H1 (cell line): ENCODE data around the gene CCDC33. TPM values are rescaled to one million over a fixed set of nuclear protein-coding genes. Genes with fewer than 3 reads are reported as not detected.
A peak's percentile ranks its signal among the peaks of the same experiment; 100 is the strongest.

Experiments used
- CTCF ChIA-PET: fragments of 300-600 bp; sonication (Branson Sonifier 250); formaldehyde crosslinking; loops from one replicate; lab custom pipeline; 2021; ENCODE audit not compliant: partially characterized antibody; lab: Charles Lee
- POLR2A ChIA-PET: fragments of 300-600 bp; sonication (Branson Sonifier 250); formaldehyde crosslinking; loops from one replicate; lab custom pipeline; 2021; ENCODE audit warnings: inconsistent platforms; ENCODE audit not compliant: partially characterized antibody; lab: Charles Lee
- DNase-seq, 2 experiments: peaks; one replicate each; pipeline versions ENCODE4 v3.0.0 to v3.0.0-alpha.2; 2010 to 2022; ENCODE audit warnings: low spot score in 2 of 2, low read depth in 1 of 2, mixed read lengths in 1 of 2
- FAIRE-seq: peaks from 2 replicates; lab custom pipeline; 2011; peaks lifted over from hg19 to GRCh38; lab: Jason Lieb, UNC
- H2AFZ ChIP-seq: 2 replicates; pipeline ENCODE4 v1.8.1; 2012; ENCODE audit warnings: low read length, inconsistent platforms
- H2AK5ac ChIP-seq: 2 replicates; pipeline ENCODE4 v1.6.1; 2013; ENCODE audit warnings: low read depth, low read length
- H2BK120ac ChIP-seq: replicated peaks from 2 replicates; pipeline ENCODE3; 2013; ENCODE audit warnings: low read depth, low read length, inconsistent platforms
- H2BK12ac ChIP-seq: 2 replicates; pipeline ENCODE4 v1.6.1; 2013; ENCODE audit warnings: low read depth, low read length
- H2BK15ac ChIP-seq: 2 replicates; pipeline ENCODE4 v1.6.1; 2013; ENCODE audit warnings: low read length
- H2BK20ac ChIP-seq: 2 replicates; pipeline ENCODE4 v1.6.1; 2013; ENCODE audit warnings: low read length
- H2BK5ac ChIP-seq: 2 replicates; pipeline ENCODE4 v1.6.1; 2013; ENCODE audit warnings: low read depth, low read length
- H3K14ac ChIP-seq: 2 replicates; pipeline ENCODE4 v1.6.1; 2013; ENCODE audit warnings: inconsistent platforms; ENCODE audit not compliant: insufficient read length
- H3K18ac ChIP-seq: 2 replicates; pipeline ENCODE4 v1.6.1; 2013; ENCODE audit warnings: low read length; ENCODE audit errors: extremely low read depth
- H3K23ac ChIP-seq: 2 replicates; pipeline ENCODE4 v1.6.1; 2013; ENCODE audit warnings: inconsistent platforms; ENCODE audit not compliant: insufficient read length
- H3K23me2 ChIP-seq: 2 replicates; pipeline ENCODE4 v1.6.1; 2013; ENCODE audit warnings: low read depth, low read length
- H3K27ac ChIP-seq: 2 replicates; pipeline ENCODE4 v1.6.1; 2011; ENCODE audit warnings: low read depth, low read length, inconsistent platforms
- H3K27me3 ChIP-seq, 4 experiments: replicated peaks in 1 of 4; 1 replicate in 1 of 4; 2 replicates in 3 of 4; pipeline versions ENCODE4 v1.6.1 to v1.8.1; 2011 to 2013; ENCODE audit warnings: low read length in 3 of 4, mild to moderate bottlenecking in 3 of 4, inconsistent platforms in 2 of 4, mixed read lengths in 2 of 4, moderate library complexity in 1 of 4; ENCODE audit not compliant: control insufficient read depth in 3 of 4, insufficient read depth in 3 of 4; ENCODE audit errors: extremely low read depth in 1 of 4
- H3K36me3 ChIP-seq, 4 experiments: 2 replicates each; pipeline versions ENCODE4 v1.6.1 to v1.8.1; 2011 to 2013; ENCODE audit warnings: mild to moderate bottlenecking in 4 of 4, low read length in 3 of 4, moderate library complexity in 2 of 4, control low read depth in 1 of 4, inconsistent platforms in 1 of 4; ENCODE audit not compliant: insufficient read depth in 4 of 4, control insufficient read depth in 2 of 4
- H3K4ac ChIP-seq: replicated peaks from 2 replicates; pipeline ENCODE3; 2013; ENCODE audit warnings: low read length, low read depth, mixed read lengths, inconsistent platforms; ENCODE audit not compliant: insufficient read length
- H3K4me1 ChIP-seq, 4 experiments: replicated peaks in 1 of 4; 1 replicate in 1 of 4; 2 replicates in 3 of 4; pipeline versions ENCODE4 v1.6.1 to v1.8.1; 2011 to 2013; ENCODE audit warnings: low read length in 3 of 4, inconsistent platforms in 2 of 4, mixed read lengths in 1 of 4; ENCODE audit not compliant: insufficient read depth in 4 of 4, control insufficient read depth in 3 of 4
- H3K4me2 ChIP-seq, 2 experiments: 2 replicates each; pipeline versions ENCODE4 v1.6.1 to v1.8.1; 2011 to 2013; ENCODE audit warnings: low read depth in 2 of 2, low read length in 2 of 2, control low read depth in 1 of 2, inconsistent platforms in 1 of 2, mild to moderate bottlenecking in 1 of 2; ENCODE audit not compliant: insufficient read depth in 1 of 2
- H3K4me3 ChIP-seq, 4 experiments: fragments of 200-600, 300-600 bp in 1 of 4; sonication (generic), shearing (Covaris generic), sonication (Bioruptor Twin) in 1 of 4; 2 replicates each; pipeline versions ENCODE4 v1.5.1 to v1.8.1; 2011 to 2016; ENCODE audit warnings: low read length in 4 of 4, low read depth in 3 of 4, control low read depth in 2 of 4, inconsistent platforms in 2 of 4, mild to moderate bottlenecking in 2 of 4, mixed read lengths in 1 of 4, moderate library complexity in 1 of 4; ENCODE audit not compliant: insufficient read depth in 2 of 4; ENCODE audit errors: extremely low read depth in 1 of 4
- H3K56ac ChIP-seq: replicated peaks from 2 replicates; pipeline ENCODE3; 2013; ENCODE audit warnings: low read depth, mild to moderate bottlenecking, mixed read lengths, low read length, inconsistent platforms; ENCODE audit not compliant: insufficient read length
- H3K79me1 ChIP-seq: 2 replicates; pipeline ENCODE4 v1.6.1; 2013; ENCODE audit warnings: low read depth, low read length, control low read depth
- H3K79me2 ChIP-seq, 2 experiments: 2 replicates each; pipeline versions ENCODE4 v1.6.1 to v1.8.1; 2012 to 2013; ENCODE audit warnings: low read length in 2 of 2, mild to moderate bottlenecking in 2 of 2, inconsistent platforms in 1 of 2; ENCODE audit not compliant: insufficient read depth in 2 of 2, control insufficient read depth in 1 of 2
- H3K9ac ChIP-seq, 4 experiments: replicated peaks in 1 of 4; 1 replicate in 1 of 4; 2 replicates in 3 of 4; pipeline versions ENCODE4 v1.6.1 to v1.8.1; 2011 to 2013; ENCODE audit warnings: low read depth in 3 of 4, low read length in 3 of 4, control low read depth in 2 of 4, mild to moderate bottlenecking in 2 of 4, moderate library complexity in 2 of 4, inconsistent platforms in 1 of 4; ENCODE audit errors: extremely low read depth in 1 of 4
- H3K9me3 ChIP-seq, 2 experiments: 2 replicates each; pipeline versions ENCODE4 v1.6.1 to v1.8.1; 2012 to 2013; ENCODE audit warnings: mild to moderate bottlenecking in 2 of 2, moderate library complexity in 2 of 2, control low read depth in 1 of 2, inconsistent platforms in 1 of 2, low read depth in 1 of 2, low read length in 1 of 2, mixed read lengths in 1 of 2; ENCODE audit not compliant: insufficient read depth in 2 of 2
- H4K20me1 ChIP-seq, 2 experiments: replicated peaks in 1 of 2; 2 replicates each; pipeline versions ENCODE3 to v1.8.1; 2011 to 2013; ENCODE audit warnings: inconsistent platforms in 2 of 2, low read length in 2 of 2, mild to moderate bottlenecking in 1 of 2; ENCODE audit not compliant: insufficient read depth in 2 of 2, control insufficient read depth in 1 of 2
- H4K5ac ChIP-seq: 2 replicates; pipeline ENCODE4 v1.6.1; 2013; ENCODE audit warnings: low read length, low read depth, mixed read lengths, inconsistent platforms; ENCODE audit not compliant: insufficient read length
- H4K8ac ChIP-seq: 2 replicates; pipeline ENCODE4 v1.8.0; 2013; ENCODE audit warnings: mild to moderate bottlenecking, moderate library complexity, low read length, inconsistent platforms; ENCODE audit not compliant: insufficient read depth; ENCODE audit errors: extremely low read depth
- H4K91ac ChIP-seq: replicated peaks from 2 replicates; pipeline ENCODE3; 2013; ENCODE audit warnings: low read length, mixed read lengths, inconsistent platforms; ENCODE audit not compliant: insufficient read length
- CHD1 ChIP-seq: IDR thresholded peaks from 2 replicates; pipeline ENCODE4 v1.6.1; 2012; ENCODE audit warnings: low read depth, low read length, improper control_type of control experiment
- FOSL1 ChIP-seq: IDR thresholded peaks from 2 replicates; pipeline ENCODE4 v1.6.1; 2011; ENCODE audit warnings: mild to moderate bottlenecking, low read depth, low read length, moderate library complexity; ENCODE audit not compliant: insufficient read depth
- GTF2F1 ChIP-seq: IDR thresholded peaks from 2 replicates; pipeline ENCODE4 v1.6.1; 2012; ENCODE audit warnings: low read depth, low read length, improper control_type of control experiment, borderline replicate concordance
- KDM4A ChIP-seq: IDR thresholded peaks from one replicate; pipeline ENCODE4 v1.7.1; 2012; ENCODE audit warnings: low read depth, mild to moderate bottlenecking, moderate library complexity, low read length, inconsistent platforms; ENCODE audit not compliant: severe bottlenecking
- SAP30 ChIP-seq: fragments of 300-600 bp; sonication (generic); IDR thresholded peaks from 2 replicates; pipeline ENCODE4 v1.7.1; 2012; ENCODE audit warnings: low read length, moderate library complexity, mild to moderate bottlenecking, inconsistent platforms; ENCODE audit not compliant: insufficient read depth, insufficient replicate concordance
- SIN3A ChIP-seq, 2 experiments: IDR thresholded peaks in 1 of 2; conservative IDR thresholded peaks in 1 of 2; 2 replicates each; pipeline ENCODE4 v1.6.1; 2011 to 2012; ENCODE audit warnings: low read length in 2 of 2, improper control_type of control experiment in 1 of 2, low read depth in 1 of 2, mild to moderate bottlenecking in 1 of 2
- SRF ChIP-seq: IDR thresholded peaks from 2 replicates; pipeline ENCODE4 v1.6.1; 2011; ENCODE audit warnings: mild to moderate bottlenecking, low read depth, low read length, moderate library complexity
- USF2 ChIP-seq: IDR thresholded peaks from 2 replicates; pipeline ENCODE4 v1.6.1; 2011; ENCODE audit warnings: low read length, improper control_type of control experiment
- YY1 ChIP-seq: IDR thresholded peaks from 2 replicates; pipeline ENCODE4 v1.6.1; 2011; ENCODE audit warnings: low read depth, mild to moderate bottlenecking, low read length
- WGBS, 2 experiments: shearing (Covaris generic) in 1 of 2; methylation state at CpG; one replicate each; pipeline versions ENCODE4 v1.1.6 to v1.1.7; 2013 to 2015; ENCODE audit warnings: low lambda C conversion rate in 2 of 2, mixed read lengths in 2 of 2, inconsistent platforms in 1 of 2, low coverage in 1 of 2, missing lambda C conversion rate in 1 of 2; ENCODE audit not compliant: insufficient replicate concordance in 2 of 2, insufficient coverage in 1 of 2, insufficient read length in 1 of 2; ENCODE audit errors: extremely low coverage in 1 of 2, missing lambda C conversion rate in 1 of 2; 5-methylcytosine and 5-hydroxymethylcytosine counted together
- long read RNA-seq, 2 experiments: library from RNA in 1 of 2; library from capped mRNA in 1 of 2; stranded (forward); transcript quantifications; one replicate each; pipeline ENCODE4 v2.0.0, GENCODE V29; 2021; ENCODE audit warnings: inconsistent platforms in 1 of 2
- polyA minus RNA-seq, 3 experiments: library from RNA; depleted of rRNA, polyadenylated mRNA; stranded (reverse); fragments of >200 nt; gene quantifications; 1 replicate in 2 of 3; 2 replicates in 1 of 3; pipeline ENCODE4 v1.2.3, GENCODE V29; 2011
- polyA plus RNA-seq, 7 experiments: library from polyadenylated mRNA; depleted of rRNA in 3 of 7; stranded (reverse) in 5 of 7; unstranded in 2 of 7; fragments of >200 nt in 5 of 7; fragments of 200-250 nt in 2 of 7; gene quantifications; 1 replicate in 5 of 7; 2 replicates in 1 of 7; 4 replicates in 1 of 7; pipeline versions ENCODE4 v1.2.1 to v1.2.3, GENCODE V29; 2011 to 2013; ENCODE audit warnings: missing spikeins in 2 of 7, mixed read lengths in 2 of 7
- total RNA-seq: library from RNA; stranded (reverse); fragmentation: NEBNext Ultra II Directional; extraction: Animal tissue kit (Norgen Biotek cat#: 25700); gene quantifications from 2 replicates; pipeline ENCODE4 v1.2.1, GENCODE V29; 2021

Gene CCDC33
- 1.0 and 2.0 TPM in 2 replicates for total RNA-seq
- polyA plus RNA-seq (2011; rRNA removed), result 2.7 and 3.3 TPM in 2 replicates
- polyA plus RNA-seq (2011; cell fraction: cytosol; rRNA removed), result 4.3 TPM
- polyA plus RNA-seq (2011; cell fraction: nucleus; rRNA removed), result 3.7 TPM
- 2.1 to 3.9 TPM (median 3.0 TPM) in 4 replicates for polyA plus RNA-seq (2012, experiment 1 of 2)
- 1.3 TPM for polyA plus RNA-seq (2012, experiment 2 of 2)
- polyA plus RNA-seq (2013, experiment 1 of 2), result 2.0 TPM
- polyA plus RNA-seq (2013, experiment 2 of 2), result 1.5 TPM
- polyA minus RNA-seq (2011; rRNA and poly(A)+ RNA removed), result 0.61 and 2.4 TPM in 2 replicates
- 3.3 TPM for polyA minus RNA-seq (2011; cell fraction: cytosol; rRNA and poly(A)+ RNA removed)
- polyA minus RNA-seq (2011; cell fraction: nucleus; rRNA and poly(A)+ RNA removed), result 11.1 TPM
- long read RNA-seq, experiment 1, partial matches to known transcripts, result 1 of 1 reads
- long read RNA-seq, experiment 1, other reads (novel, unspliced or antisense), result 0 of 1 reads
- long read RNA-seq, experiment 2, partial matches to known transcripts, result 0 of 3 reads
- long read RNA-seq, experiment 2, other reads (novel, unspliced or antisense), result 3 of 3 reads

GRCh38 chr15:74235962-74236361 lies at the start of gene CCDC33:
TSS of gene CCDC33 (plus strand) at chr15:74236326. CDS start at chr15:74236720, 394 bp downstream.
- no peak for DNase-seq
- no peak within 1 kb of the TSS for H3K56ac ChIP-seq
- no peak within 1 kb of the TSS for H4K8ac ChIP-seq
- peaks cover 0 to 9% (median 5%) of the 10 kb centered on the region in 4 experiments; a peak in 3 of 7 replicates for H3K27me3 ChIP-seq
- no peaks in the 10 kb centered on the region for H4K20me1 ChIP-seq
- no peak within 1 kb of the TSS for H3K18ac ChIP-seq
- H2BK120ac ChIP-seq, result no peak within 1 kb of the TSS
- no peak within 1 kb of the TSS for H3K14ac ChIP-seq
- H3K9me3 ChIP-seq, result no peaks in the 10 kb centered on the region
- no peak within 1 kb of the TSS for H2BK20ac ChIP-seq
- no peak within 1 kb of the TSS; the same call in none of the 2 replicates for H2BK15ac ChIP-seq
- no peaks in the 10 kb centered on the region for H3K36me3 ChIP-seq
- H3K23me2 ChIP-seq, result 0 out of 2 replicates have a peak, but pooled peaks cover 2% of the 10 kb centered on the region
- H3K4me3 ChIP-seq, result no peak within 1 kb of the TSS
- H3K79me1 ChIP-seq, result no peaks in the 10 kb centered on the region
- H3K27ac ChIP-seq, result no peak within 1 kb of the TSS
- no peak within 1 kb of the TSS for H3K23ac ChIP-seq
- FAIRE-seq, result no peak
- H2BK12ac ChIP-seq, result no peak within 1 kb of the TSS; the same call in 1 of the 2 replicates
- no peaks in the 10 kb centered on the region for H3K79me2 ChIP-seq
- H3K9ac ChIP-seq, result no peak within 1 kb of the TSS
- no peak within 1 kb of the TSS for H2AK5ac ChIP-seq
- ChIA-PET POLR2A (interaction anchor here (0.8 kb wide), 1 partner anchor 9 kb away, joined by 3 read pairs; no protein-coding TSS in a partner anchor), CTCF (interaction anchor here (0.8 to 1.6 kb wide), 5 partner anchors 9 to 88 kb away, joined by 3 to 5 read pairs (median 3); no protein-coding TSS in a partner anchor)
- no peak within 1 kb of the TSS for H3K4ac ChIP-seq
- 87% methylated on average over 6 of the region's 6 CpGs; no CpG with 5 or more reads in 1 of the 2 experiments for WGBS, 2 experiments
- H2BK5ac ChIP-seq, result no peak within 1 kb of the TSS
- no peak within 1 kb of the TSS for H2AFZ ChIP-seq
- no peak within 1 kb of the TSS for H3K4me2 ChIP-seq
- no peak within 1 kb of the TSS for H4K5ac ChIP-seq
- peaks cover 0 to 24% (median 10%) of the 10 kb centered on the region in 4 experiments; a peak in 6 of 7 replicates for H3K4me1 ChIP-seq
- H4K91ac ChIP-seq, result peak within 1 kb of the TSS; percentile 9
- TF ChIP-seq USF2, result no peak
- no peak for TF ChIP-seq YY1
- no peak for TF ChIP-seq KDM4A
- TF ChIP-seq GTF2F1, result no peak
- no peak for TF ChIP-seq CHD1
- no peak for TF ChIP-seq SAP30
- TF ChIP-seq SIN3A (conservative IDR thresholded peaks at IDR 0.05 in 1 of 2, IDR thresholded peaks at IDR 0.05 in 1 of 2; ENCODE audit: low read depth in 1 of 2, low read length in 2 of 2), result no peak
- no peak for TF ChIP-seq FOSL1
- no peak for TF ChIP-seq SRF
